Islet precursor cell (in vitro differentiated cells): ENCODE data around the gene STAB2.

Experiments used
- DNase-seq: peaks from one replicate; pipeline ENCODE4 v3.0.0-alpha.2; 2018

STAB2 gene

DNA sequence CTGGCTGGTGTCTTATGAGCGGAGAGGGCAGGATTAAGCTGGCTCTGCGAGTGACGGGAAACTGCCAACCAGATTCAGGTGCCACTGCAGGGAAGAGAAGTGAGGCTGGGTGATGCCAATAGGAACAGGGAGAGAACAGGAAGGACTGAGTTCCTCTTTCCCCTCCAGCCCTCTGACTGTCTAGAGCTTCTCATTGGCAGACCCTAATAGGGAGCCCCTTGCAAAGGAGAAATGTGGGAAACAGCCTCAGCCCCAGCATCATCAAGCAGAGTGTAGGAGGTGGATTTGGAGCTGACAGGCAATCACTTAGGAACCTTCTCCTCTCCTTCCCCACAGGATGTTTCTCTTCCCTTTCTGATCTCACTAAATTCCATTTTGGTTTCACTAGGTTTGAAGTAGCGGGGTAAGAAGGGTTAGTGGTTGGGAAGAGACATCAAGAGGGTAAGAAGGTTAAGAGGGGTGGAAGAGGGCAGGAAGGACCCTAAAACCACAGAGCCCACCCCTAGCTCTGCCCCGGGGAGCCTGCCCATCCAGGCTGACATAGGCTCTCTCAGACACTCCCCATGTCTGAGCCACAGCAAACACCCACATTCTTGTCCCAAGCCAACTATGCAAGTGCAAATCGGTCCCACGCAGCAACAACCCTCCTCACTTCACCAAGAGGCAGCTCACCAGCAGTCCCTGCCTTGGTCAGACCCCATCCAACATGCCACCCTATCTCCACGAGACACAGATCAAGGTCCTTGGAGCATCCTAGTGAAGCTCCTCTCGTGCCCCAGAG, 111.1 kb downstream of the STAB2 start:
- no peak for DNase-seq

DNA sequence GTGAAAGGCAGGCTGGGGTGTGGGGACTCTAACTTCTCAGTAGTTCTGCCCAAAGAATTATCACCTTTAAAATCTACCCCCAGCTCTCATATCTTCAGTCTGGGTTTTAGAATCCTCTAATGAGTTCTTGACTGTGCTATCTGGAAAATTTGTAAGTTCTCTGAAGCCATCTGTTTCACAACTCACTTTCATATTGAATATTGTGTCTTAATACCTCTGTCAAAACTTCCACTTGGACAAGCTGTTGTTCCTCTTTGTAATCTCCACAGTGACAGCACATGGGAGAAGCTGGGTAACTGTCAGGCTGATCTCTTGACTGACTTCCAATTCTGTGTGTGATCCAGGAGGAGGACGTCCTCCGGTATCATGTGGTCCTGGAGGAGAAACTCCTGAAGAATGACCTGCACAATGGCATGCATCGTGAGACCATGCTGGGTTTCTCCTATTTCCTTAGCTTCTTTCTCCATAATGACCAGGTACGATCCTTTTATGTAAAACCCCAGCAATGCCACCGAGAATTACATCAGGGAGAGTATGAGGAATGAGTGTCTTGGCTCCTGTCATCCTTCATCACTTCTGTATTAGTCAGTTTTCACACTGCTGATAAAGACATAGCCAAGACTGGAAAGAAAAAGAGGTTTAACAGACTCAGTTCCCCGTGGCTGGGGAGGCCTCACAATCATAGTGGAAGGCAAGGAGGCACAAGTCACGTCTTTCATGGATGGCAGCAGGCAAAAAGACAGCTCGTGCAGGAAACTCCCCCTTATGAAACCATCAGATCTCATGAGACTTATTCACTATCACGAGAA, 111.9 kb downstream of the STAB2 start:
- no peak for DNase-seq

DNA sequence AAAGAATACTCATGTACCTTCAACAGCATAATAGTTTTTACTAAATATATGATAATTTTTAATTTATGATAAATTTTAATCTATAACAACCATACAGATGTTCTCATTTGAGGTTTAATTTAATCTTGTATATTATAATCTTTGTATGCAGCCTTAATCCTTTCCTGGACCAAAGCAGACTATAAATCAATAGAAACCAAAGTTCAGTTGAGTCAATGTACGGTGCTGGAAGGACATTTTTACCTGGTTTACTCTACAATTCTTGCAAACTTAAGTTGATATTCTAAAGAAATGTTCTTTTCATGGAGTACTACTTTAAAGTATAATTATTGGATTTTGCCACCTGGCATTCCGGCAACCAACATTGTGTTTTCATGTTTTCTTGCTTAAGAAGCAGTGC, 118.0 kb downstream of the STAB2 start:
- DNase-seq, result no peak

- peak; percentile 68 for DNase-seq
Measured at GRCh38 chr12:103705927-103706326, 118.9 kb downstream of the STAB2 start.

DNA sequence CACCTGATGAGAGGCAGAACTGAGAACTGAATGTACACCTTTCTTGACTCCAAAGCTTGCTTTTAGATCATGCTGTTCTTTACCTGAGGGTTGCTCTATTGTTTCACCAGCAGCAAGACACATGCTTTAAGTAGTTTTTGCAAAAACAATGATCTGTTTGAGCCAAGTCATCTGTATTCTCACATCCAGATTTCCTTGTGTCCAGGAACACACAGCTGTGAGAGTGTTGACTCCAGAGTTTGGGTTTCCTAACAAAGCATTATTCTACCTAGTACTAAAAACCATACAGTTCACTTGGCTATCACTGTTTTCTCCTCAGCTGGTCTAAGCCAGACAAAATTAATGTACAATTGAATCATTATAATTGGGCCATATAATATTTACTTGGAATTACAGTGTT, 120.4 kb downstream of the STAB2 start:
- no peak for DNase-seq

- DNase-seq, result peak; percentile 73
Measured at GRCh38 chr12:103710544-103710943, 123.5 kb downstream of the STAB2 start.

- DNase-seq, result peak; percentile 55
Measured at GRCh38 chr12:103712216-103712615, 125.1 kb downstream of the STAB2 start.

DNA sequence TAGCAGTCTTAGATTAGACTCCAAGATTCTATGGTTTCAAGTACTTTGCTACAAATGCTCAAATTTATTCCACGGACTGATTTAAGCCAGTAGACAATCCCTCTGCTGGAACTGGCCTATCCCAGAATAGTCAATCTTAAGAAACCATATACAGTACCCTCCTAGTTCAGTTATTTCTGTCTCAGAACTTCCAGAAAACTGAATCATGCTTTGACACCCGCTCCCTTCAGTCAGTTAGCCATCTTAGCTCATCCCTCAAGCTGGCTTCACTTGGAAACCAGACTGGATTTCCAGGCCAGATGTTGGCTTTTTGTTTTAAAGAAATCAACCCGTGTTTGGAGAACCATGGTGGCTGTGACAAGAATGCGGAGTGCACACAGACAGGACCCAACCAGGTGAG, 128.4 kb downstream of the STAB2 start:
- DNase-seq, result peak; percentile 22

GRCh38 chr12:103716517-103717196, 129.6 kb downstream of the STAB2 start:
- peak; percentile 27 for DNase-seq

DNA sequence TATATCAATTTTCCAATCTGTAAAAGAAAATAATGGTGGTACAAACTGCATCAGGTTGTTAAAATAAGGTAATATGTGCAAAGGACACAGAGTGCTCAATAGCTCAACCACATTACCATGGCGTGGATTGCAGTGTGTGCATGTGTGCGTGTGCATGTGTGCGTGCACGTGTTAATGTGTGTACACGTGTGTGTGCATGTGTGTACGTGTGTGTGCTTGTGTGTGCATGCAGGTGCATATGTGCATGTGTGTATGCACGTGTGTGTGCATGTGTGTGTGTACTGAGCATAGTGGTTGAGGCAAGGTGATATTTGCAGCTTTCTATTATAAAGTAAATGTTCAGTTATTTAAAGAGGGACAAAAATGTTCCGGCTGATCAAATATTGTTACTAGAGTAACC, 138.3 kb downstream of the STAB2 start:
- no peak for DNase-seq

GRCh38 chr12:103727638-103728037, 140.6 kb downstream of the STAB2 start:
- DNase-seq, result no peak

DNA sequence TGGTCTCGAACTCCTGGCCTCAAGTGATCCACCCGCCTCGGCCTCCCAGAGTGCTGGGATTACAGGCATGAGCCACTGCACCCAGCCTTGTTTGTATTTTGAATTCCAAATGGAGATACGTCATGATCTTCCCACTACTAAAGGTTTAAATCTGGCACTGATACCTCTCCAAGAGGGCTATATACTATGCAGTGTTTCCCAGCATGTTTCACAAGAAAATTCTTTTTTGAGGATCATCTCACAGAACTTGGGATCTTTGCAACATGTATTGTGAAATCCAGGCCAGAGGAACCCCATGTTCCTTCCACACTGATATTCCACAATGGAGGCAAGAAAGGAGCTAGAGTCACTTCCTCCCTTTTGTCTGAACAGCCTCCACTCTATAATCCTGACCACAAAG, 141.2 kb downstream of the STAB2 start:
- no peak for DNase-seq

- DNase-seq, result no peak
Measured at GRCh38 chr12:103729499-103729898, 142.4 kb downstream of the STAB2 start.

DNA sequence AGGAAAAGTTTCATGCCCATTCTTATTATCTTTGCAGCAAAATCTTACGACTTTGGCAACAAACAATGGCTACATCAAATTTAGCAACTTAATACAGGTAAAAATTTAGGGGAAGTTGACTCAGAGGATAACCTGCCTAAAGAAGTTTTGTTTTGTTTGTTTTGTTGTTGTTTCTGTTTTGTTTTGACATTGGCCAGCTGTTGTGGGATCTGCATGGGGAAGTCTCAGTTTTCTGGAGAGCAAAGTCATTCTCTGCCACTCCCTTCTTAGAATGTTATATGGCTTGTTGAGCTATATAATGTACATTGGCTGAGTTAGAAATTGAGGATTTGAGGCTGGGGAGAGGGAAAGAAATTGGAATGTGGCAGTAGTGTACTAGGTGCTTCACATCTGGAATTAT, 144.5 kb downstream of the STAB2 start:
- no peak for DNase-seq

- DNase-seq, result no peak
Measured at GRCh38 chr12:103734863-103735262, 147.8 kb downstream of the STAB2 start.

- DNase-seq, result no peak
Measured at GRCh38 chr12:103735291-103735690, 148.2 kb downstream of the STAB2 start.

GRCh38 chr12:103736572-103736971, 149.5 kb downstream of the STAB2 start:
- no peak for DNase-seq

GRCh38 chr12:103737881-103738280, 150.8 kb downstream of the STAB2 start:
- no peak for DNase-seq

DNA sequence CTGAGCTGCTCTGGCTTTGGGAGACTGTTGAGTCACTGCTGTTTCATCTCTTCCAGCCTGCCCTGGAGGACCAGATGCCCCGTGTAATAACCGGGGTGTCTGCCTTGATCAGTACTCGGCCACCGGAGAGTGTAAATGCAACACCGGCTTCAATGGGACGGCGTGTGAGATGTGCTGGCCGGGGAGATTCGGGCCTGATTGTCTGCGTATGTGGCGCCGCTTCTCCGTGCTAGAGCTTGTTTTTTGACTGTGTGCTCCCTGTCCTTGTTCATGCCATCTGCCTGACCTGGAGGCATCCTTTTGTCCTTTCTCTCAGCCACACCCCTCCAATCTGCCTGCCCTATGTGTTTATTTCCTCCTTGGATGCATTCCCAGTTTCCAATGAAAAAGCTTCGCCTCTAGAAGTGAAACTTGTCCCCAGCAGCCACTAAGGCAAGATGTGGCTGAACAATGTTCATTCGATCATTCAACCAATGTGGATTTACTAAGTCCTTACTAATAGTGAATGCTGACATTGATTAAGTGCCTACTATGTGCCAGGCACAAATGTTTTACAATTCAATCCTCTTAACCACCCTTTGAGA, 155.4 kb downstream of the STAB2 start:
- no peak for DNase-seq

GRCh38 chr12:103743788-103744187, 156.7 kb downstream of the STAB2 start:
- DNase-seq, result no peak

- peak; percentile 74 for DNase-seq
Measured at GRCh38 chr12:103745962-103746361, 158.9 kb downstream of the STAB2 start.

- no peak for DNase-seq
Measured at GRCh38 chr12:103748002-103748401, 160.9 kb downstream of the STAB2 start.

DNA sequence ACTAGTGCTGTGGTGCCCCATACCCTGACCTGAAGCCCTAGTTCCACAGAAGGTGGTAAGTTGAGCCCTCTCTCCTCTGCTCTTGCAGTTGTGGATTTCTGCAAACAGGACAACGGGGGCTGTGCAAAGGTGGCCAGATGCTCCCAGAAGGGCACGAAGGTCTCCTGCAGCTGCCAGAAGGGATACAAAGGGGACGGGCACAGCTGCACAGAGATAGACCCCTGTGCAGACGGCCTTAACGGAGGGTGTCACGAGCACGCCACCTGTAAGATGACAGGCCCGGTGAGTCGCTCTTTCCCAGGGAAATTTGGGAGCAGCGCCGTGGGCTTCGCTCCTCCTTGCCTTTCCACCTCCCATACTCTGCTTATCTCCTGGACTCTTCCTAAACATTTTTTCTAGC, 161.8 kb downstream of the STAB2 start:
- DNase-seq, result no peak
